ENCODE measurements around the gene P2RY12. TPM values are rescaled to one million over a fixed set of nuclear protein-coding genes. Genes with fewer than 3 reads are reported as not detected.

The P2RY12 gene
- total RNA-seq, 2 donors from 2014 or later, result 0.78 TPM; not detected in 1

- no peaks in the 10 kb centered on the region for H3K4me1 ChIP-seq
Observed at GRCh38 chr3:151305775-151306151, 78.8 kb downstream of the P2RY12 start.

GRCh38 chr3:151305060-151305774 is 79.3 kb downstream of the P2RY12 start:
- Histone ChIP-seq H3K27ac (peak overlapping the region in 2 of 4 donors; percentile 14 to 21), H3K36me3 (replicated peaks in 1 of 2; ENCODE audit: insufficient read depth in 1 of 2, low read depth in 2 of 2) (no peaks in the 10 kb centered on the region), H3K4me3 (no peak overlapping the region), H3K4me1 (no peaks in the 10 kb centered on the region), H3K9me3 (no peaks in the 10 kb centered on the region), H3K27me3 (no peaks in the 10 kb centered on the region)
- intact Hi-C loops (cut with DNase I), result no loop called here
- TF ChIP-seq POLR2A (IDR thresholded peaks at IDR 0.05), result no peak
- peak in 1 of 7 experiments; percentile 19 for TF ChIP-seq CTCF (IDR thresholded peaks at IDR 0.05)
- DNase-seq (peak; percentile 21 to 58 (median 38)), ATAC-seq (peak; percentile 85)
- 60 to 68% methylated on average over 7 of the region's 7 CpGs for WGBS, 2 donors

More at GRCh38 chr3:151305775-151306151, 78.8 kb downstream of the P2RY12 start:
- H3K36me3 ChIP-seq (replicated peaks in 1 of 2; ENCODE audit: insufficient read depth in 1 of 2, low read depth in 2 of 2), result no peaks in the 10 kb centered on the region
- H3K27ac ChIP-seq, result peak overlapping the region in 2 of 4 donors; percentile 14 to 21
- H3K9me3 ChIP-seq, result no peaks in the 10 kb centered on the region
- no peaks in the 10 kb centered on the region for H3K27me3 ChIP-seq
- no peak for ATAC-seq
- no peak for TF ChIP-seq POLR2A (IDR thresholded peaks at IDR 0.05)
- no peak for TF ChIP-seq CTCF (IDR thresholded peaks at IDR 0.05)
- WGBS, 2 donors, result 76 to 80% methylated on average over 4 of the region's 4 CpGs
- H3K4me3 ChIP-seq, result no peak overlapping the region
- DNase-seq, result no peak
- intact Hi-C loops (cut with DNase I), result no loop called here

- no peak overlapping the region for H3K4me3 ChIP-seq
- no peaks in the 10 kb centered on the region for H3K36me3 ChIP-seq (replicated peaks in 1 of 2; ENCODE audit: insufficient read depth in 1 of 2, low read depth in 2 of 2)
- no peaks in the 10 kb centered on the region for H3K27me3 ChIP-seq
- 58 to 60% methylated on average over 2 of the region's 2 CpGs for WGBS, 2 donors
- no peaks in the 10 kb centered on the region for H3K4me1 ChIP-seq
- intact Hi-C loops (cut with DNase I), result no loop called here
- DNase-seq (no peak), ATAC-seq (no peak)
- H3K27ac ChIP-seq, result no peak overlapping the region
- TF ChIP-seq POLR2A (IDR thresholded peaks at IDR 0.05) (no peak), CTCF (IDR thresholded peaks at IDR 0.05) (no peak)
- no peaks in the 10 kb centered on the region for H3K9me3 ChIP-seq
Observed at GRCh38 chr3:151303751-151304150, 80.8 kb downstream of the P2RY12 start.

GRCh38 chr3:151301787-151302186 is 82.8 kb downstream of the P2RY12 start:
- Histone ChIP-seq H3K4me3 (no peak overlapping the region), H3K4me1 (no peaks in the 10 kb centered on the region), H3K9me3 (no peaks in the 10 kb centered on the region), H3K27me3 (no peaks in the 10 kb centered on the region), H3K27ac (no peak overlapping the region), H3K36me3 (replicated peaks in 1 of 2; ENCODE audit: insufficient read depth in 1 of 2, low read depth in 2 of 2) (no peaks in the 10 kb centered on the region)
- TF ChIP-seq CTCF (IDR thresholded peaks at IDR 0.05) (no peak), POLR2A (IDR thresholded peaks at IDR 0.05) (no peak)
- DNase-seq, result no peak
- ATAC-seq, result no peak
- 73 to 76% methylated on average over 3 of the region's 3 CpGs for WGBS, 2 donors
- intact Hi-C loops (cut with DNase I), result no loop called here

- Histone ChIP-seq H3K4me3 (no peak overlapping the region), H3K4me1 (no peaks in the 10 kb centered on the region), H3K27ac (no peak overlapping the region), H3K9me3 (no peaks in the 10 kb centered on the region), H3K27me3 (no peaks in the 10 kb centered on the region), H3K36me3 (replicated peaks in 1 of 2; ENCODE audit: insufficient read depth in 1 of 2, low read depth in 2 of 2) (no peaks in the 10 kb centered on the region)
- intact Hi-C loops (cut with DNase I), result no loop called here
- DNase-seq, result no peak
- 67 to 71% methylated on average over 1 of the region's 1 CpG for WGBS, 2 donors
- no peak for TF ChIP-seq CTCF (IDR thresholded peaks at IDR 0.05)
- no peak for TF ChIP-seq POLR2A (IDR thresholded peaks at IDR 0.05)
- ATAC-seq, result no peak
Observed at GRCh38 chr3:151300539-151300938, 84.0 kb downstream of the P2RY12 start.
